ENCODE measurements around the gene BSDC1.

- TF ChIP-seq CTCF (IDR thresholded peaks at IDR 0.05) (no peak), ZFX (IDR thresholded peaks at IDR 0.05; ENCODE audit: borderline replicate concordance) (no peak)
Measured at GRCh38 chr1:32392325-32392724, 1.9 kb downstream of the BSDC1 start.

Measured in 22Rv1 (cell line).